Trophoblast cell (in vitro differentiated cells and primary cell): Measurements from ENCODE around the gene ANG. TPM values are rescaled to one million over a fixed set of nuclear protein-coding genes. Genes with fewer than 3 reads are reported as not detected.
"Not testable (repeated sequence)": the region's sequence is repeated elsewhere in the genome, so short reads cannot be mapped to it uniquely, and the experiment has no call there.

Experiments used
- DNase-seq, 2 donors: peaks; one replicate each; pipeline ENCODE4 v3.0.0-alpha.2; 2016
- H2AFZ ChIP-seq: 2 replicates; pipeline ENCODE4 v1.6.1; 2013; ENCODE audit warnings: low read length, moderate library complexity, mild to moderate bottlenecking; ENCODE audit not compliant: insufficient read depth, poor library complexity
- H2AK5ac ChIP-seq: 2 replicates; pipeline ENCODE4 v1.6.1; 2013; ENCODE audit warnings: mild to moderate bottlenecking, low read length
- H2BK120ac ChIP-seq: 2 replicates; pipeline ENCODE4 v1.6.1; 2013; ENCODE audit warnings: low read length, mild to moderate bottlenecking, moderate library complexity; ENCODE audit not compliant: insufficient read depth, poor library complexity
- H2BK12ac ChIP-seq: 2 replicates; pipeline ENCODE4 v1.6.1; 2013; ENCODE audit warnings: mild to moderate bottlenecking, low read length, moderate library complexity
- H2BK5ac ChIP-seq: 2 replicates; pipeline ENCODE4 v1.6.1; 2013; ENCODE audit warnings: low read length, low read depth, moderate library complexity, mild to moderate bottlenecking; ENCODE audit not compliant: poor library complexity
- H3K14ac ChIP-seq: 2 replicates; pipeline ENCODE4 v1.6.1; 2013; ENCODE audit warnings: mild to moderate bottlenecking, low read length
- H3K18ac ChIP-seq: 2 replicates; pipeline ENCODE4 v1.6.1; 2013; ENCODE audit warnings: mild to moderate bottlenecking, low read length
- H3K23ac ChIP-seq: 2 replicates; pipeline ENCODE4 v1.6.1; 2013; ENCODE audit warnings: low read length
- H3K27ac ChIP-seq: 2 replicates; pipeline ENCODE4 v1.5.1; 2013; ENCODE audit warnings: low read depth, mild to moderate bottlenecking, inconsistent platforms, low read length, moderate library complexity
- H3K27me3 ChIP-seq: 2 replicates; pipeline ENCODE4 v1.6.1; 2013; ENCODE audit warnings: inconsistent platforms, mild to moderate bottlenecking, low read length, moderate library complexity; ENCODE audit not compliant: insufficient read depth
- H3K36me3 ChIP-seq, 2 experiments: 1 replicate in 1 of 2; 2 replicates in 1 of 2; pipeline ENCODE4 v1.6.1; 2013; ENCODE audit warnings: low read length in 2 of 2, mild to moderate bottlenecking in 2 of 2, moderate library complexity in 1 of 2; ENCODE audit not compliant: insufficient read depth in 2 of 2, control insufficient read depth in 1 of 2
- H3K4ac ChIP-seq: 2 replicates; pipeline ENCODE4 v1.6.1; 2013; ENCODE audit warnings: low read depth, mild to moderate bottlenecking, low read length, moderate library complexity
- H3K4me1 ChIP-seq, 2 experiments: 1 replicate in 1 of 2; 2 replicates in 1 of 2; pipeline ENCODE4 v1.6.1; 2013; ENCODE audit warnings: low read length in 2 of 2, mild to moderate bottlenecking in 2 of 2, moderate library complexity in 1 of 2; ENCODE audit not compliant: insufficient read depth in 2 of 2, control insufficient read depth in 1 of 2
- H3K4me2 ChIP-seq: 2 replicates; pipeline ENCODE4 v1.6.1; 2013; ENCODE audit warnings: inconsistent platforms, mild to moderate bottlenecking, low read length, moderate library complexity
- H3K4me3 ChIP-seq: 2 replicates; pipeline ENCODE4 v1.5.1; 2013; ENCODE audit warnings: mild to moderate bottlenecking, low read depth, low read length, inconsistent platforms
- H3K79me1 ChIP-seq: one replicate; pipeline ENCODE4 v1.6.1; 2013; ENCODE audit warnings: low read length
- H3K79me2 ChIP-seq: 2 replicates; pipeline ENCODE4 v1.6.1; 2013; ENCODE audit warnings: low read length, mild to moderate bottlenecking; ENCODE audit not compliant: control insufficient read depth, insufficient read depth, poor library complexity
- H3K9ac ChIP-seq: 2 replicates; pipeline ENCODE4 v1.6.1; 2013; ENCODE audit warnings: mild to moderate bottlenecking, low read length
- H3K9me3 ChIP-seq: 2 replicates; pipeline ENCODE4 v1.6.1; 2013; ENCODE audit warnings: low read depth, mild to moderate bottlenecking, control low read depth, inconsistent platforms, low read length; ENCODE audit not compliant: insufficient read depth
- H4K12ac ChIP-seq: 2 replicates; pipeline ENCODE4 v1.6.1; 2013; ENCODE audit warnings: low read depth, mild to moderate bottlenecking, low read length, moderate library complexity
- H4K8ac ChIP-seq: 2 replicates; pipeline ENCODE4 v1.6.1; 2013; ENCODE audit warnings: low read depth, mild to moderate bottlenecking, low read length, moderate library complexity
- H4K91ac ChIP-seq: one replicate; pipeline ENCODE4 v1.6.1; 2013; ENCODE audit warnings: low read depth, mild to moderate bottlenecking, low read length, moderate library complexity
- WGBS: extraction: QIAGEN DNeasy Blood & Tissue Kit; methylation state at CpG from one replicate; pipeline ENCODE4 v1.1.7; 2013; ENCODE audit warnings: missing lambda C conversion rate; ENCODE audit not compliant: insufficient read length, insufficient coverage; ENCODE audit errors: extremely low coverage; 5-methylcytosine and 5-hydroxymethylcytosine counted together
- polyA plus RNA-seq: library from polyadenylated mRNA; stranded (reverse); fragments of 200-250 nt; gene quantifications from 2 replicates; pipeline ENCODE4 v1.2.3, GENCODE V29; 2013

Gene ANG
- 2.5 and 3.4 TPM in 2 replicates for polyA plus RNA-seq

DNA sequence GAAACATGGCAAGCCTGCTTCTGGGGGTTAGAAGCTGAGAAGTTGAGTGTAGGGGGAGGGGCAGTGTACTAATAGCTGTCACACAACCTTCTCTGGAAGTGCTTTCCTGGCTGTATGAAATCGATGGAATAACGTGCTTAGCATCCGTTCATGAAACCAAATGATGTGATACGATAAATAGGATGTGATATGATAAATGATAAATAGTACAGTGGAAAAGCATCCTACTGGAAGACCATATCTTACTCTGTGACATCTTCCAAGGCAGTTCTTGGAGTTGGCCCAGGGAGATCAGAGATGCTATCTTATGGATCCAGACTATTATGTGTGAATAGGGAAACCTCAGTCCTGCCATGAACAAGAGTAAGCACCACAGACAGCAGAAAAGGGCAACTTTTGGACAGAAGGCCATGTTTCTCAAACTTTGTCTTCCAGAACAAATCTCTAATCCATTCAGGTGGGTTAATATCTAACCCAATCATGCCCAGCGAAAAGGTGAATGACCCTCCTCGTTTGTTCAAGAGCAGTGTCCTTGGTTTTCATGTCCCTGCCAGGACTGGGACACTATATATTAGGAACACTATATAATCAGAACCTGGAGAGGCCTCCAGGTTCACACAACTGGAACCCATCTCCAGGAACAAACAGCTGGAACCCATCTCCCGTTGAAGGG is at the start of gene ANG:
Gene ANG (plus strand): TSS at position 598 of the 673 bp plus-strand sequence. CDS start 4,801 bp downstream, outside the sequence.
- H3K79me1 ChIP-seq = peaks cover 7% of the 10 kb centered on the region
- H3K18ac ChIP-seq = no peak within 1 kb of the TSS
- no peak within 1 kb of the TSS for H3K14ac ChIP-seq
- H3K79me2 ChIP-seq = peaks cover 5% of the 10 kb centered on the region
- H2AFZ ChIP-seq = no peak within 1 kb of the TSS
- no peak within 1 kb of the TSS for H4K91ac ChIP-seq
- no peak within 1 kb of the TSS for H2BK12ac ChIP-seq
- no peak within 1 kb of the TSS for H2AK5ac ChIP-seq
- H3K27me3 ChIP-seq = no peaks in the 10 kb centered on the region
- H3K9ac ChIP-seq = no peak within 1 kb of the TSS
- no CpG with 5 or more reads among the region's 7 CpGs for WGBS
- no peaks in the 10 kb centered on the region for H3K9me3 ChIP-seq
- H4K8ac ChIP-seq = no peak within 1 kb of the TSS
- H3K4me1 ChIP-seq = peaks cover 0 to 8% of the 10 kb centered on the region in 2 experiments
- H3K23ac ChIP-seq = no peak within 1 kb of the TSS
- DNase-seq = no peak
- H2BK120ac ChIP-seq = no peak within 1 kb of the TSS
- H2BK5ac ChIP-seq = no peak within 1 kb of the TSS
- H4K12ac ChIP-seq = no peak within 1 kb of the TSS
- H3K27ac ChIP-seq = no peak within 1 kb of the TSS
- H3K36me3 ChIP-seq = no peaks in the 10 kb centered on the region
- no peak within 1 kb of the TSS for H3K4me2 ChIP-seq
- no peak within 1 kb of the TSS for H3K4ac ChIP-seq
- no peak within 1 kb of the TSS for H3K4me3 ChIP-seq

DNA sequence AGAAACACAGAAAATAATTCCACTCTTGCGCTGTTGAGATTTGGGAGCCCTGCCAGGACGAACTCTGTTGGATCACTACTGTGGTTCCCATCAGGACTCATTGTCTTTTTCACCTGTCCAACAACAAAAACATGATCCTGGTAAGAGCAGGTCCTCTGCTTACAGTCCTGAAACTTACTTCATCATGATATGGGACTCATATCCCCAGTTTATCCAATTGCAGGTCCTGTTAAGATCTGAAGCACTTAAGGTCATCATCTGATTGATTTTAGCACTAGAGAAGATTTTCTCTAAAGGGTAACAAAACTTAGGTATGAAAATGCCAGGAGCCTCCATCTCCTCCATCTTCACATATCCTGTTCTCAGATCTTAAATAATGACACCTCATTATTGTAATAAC is 47.0 kb upstream of the ANG start, which contains the start of gene OR6S1:
Gene OR6S1 (minus strand): TSS at position 101 of the 400 bp plus-strand sequence. CDS start 0 bp downstream, at position 101.
- Histone ChIP-seq H2AK5ac (no peak within 1 kb of the TSS), H3K4me3 (no peak within 1 kb of the TSS), H3K79me1 (no peaks in the 10 kb centered on the region), H3K79me2 (no peaks in the 10 kb centered on the region), H3K4ac (no peak within 1 kb of the TSS), H3K9me3 (no peaks in the 10 kb centered on the region), H4K8ac (no peak within 1 kb of the TSS), H2BK5ac (no peak within 1 kb of the TSS), H3K9ac (no peak within 1 kb of the TSS), H3K18ac (no peak within 1 kb of the TSS), H3K4me1 (no peaks in the 10 kb centered on the region), H3K23ac (no peak within 1 kb of the TSS), H3K27me3 (no peaks in the 10 kb centered on the region), H3K36me3 (no peaks in the 10 kb centered on the region), H3K14ac (no peak within 1 kb of the TSS), H3K27ac (no peak within 1 kb of the TSS), H2AFZ (no peak within 1 kb of the TSS), H4K12ac (no peak within 1 kb of the TSS), H2BK12ac (no peak within 1 kb of the TSS), H3K4me2 (no peak within 1 kb of the TSS), H4K91ac (no peak within 1 kb of the TSS), H2BK120ac (no peak within 1 kb of the TSS)
- no CpG with 5 or more reads among the region's 2 CpGs for WGBS
- DNase-seq = no peak

DNA sequence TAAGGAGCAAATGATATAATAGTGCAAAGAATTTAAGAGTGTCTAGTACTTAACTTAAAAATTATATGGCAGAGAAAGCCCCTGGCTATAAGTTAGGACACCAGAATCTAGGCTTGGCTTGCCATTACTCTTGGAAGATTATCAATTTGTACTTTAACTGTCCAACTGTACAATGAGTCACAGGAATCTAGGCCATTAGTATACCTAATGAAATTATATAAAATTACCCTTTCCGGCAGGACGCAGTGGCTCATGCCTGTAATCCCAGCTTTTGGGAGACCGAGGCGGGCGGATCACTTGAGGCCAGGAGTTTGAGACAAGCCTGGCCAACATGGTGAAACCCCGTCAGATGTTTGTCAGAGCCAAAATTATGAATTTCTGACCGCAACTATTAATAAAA is 46.4 kb upstream of the ANG start:
- no peak overlapping the region for H3K4me3 ChIP-seq
- no peaks in the 10 kb centered on the region for H3K79me2 ChIP-seq
- no peak overlapping the region for H4K8ac ChIP-seq
- no peak overlapping the region for H3K4me2 ChIP-seq
- H2BK12ac ChIP-seq = no peak overlapping the region
- no peak for DNase-seq
- no peak overlapping the region for H3K27ac ChIP-seq
- no peak overlapping the region for H2AK5ac ChIP-seq
- no peaks in the 10 kb centered on the region for H3K36me3 ChIP-seq
- no peaks in the 10 kb centered on the region for H3K9me3 ChIP-seq
- H3K18ac ChIP-seq = no peak overlapping the region
- WGBS = no CpG with 5 or more reads among the region's 7 CpGs
- H2BK120ac ChIP-seq = no peak overlapping the region
- H2AFZ ChIP-seq = no peak overlapping the region
- no peak overlapping the region for H2BK5ac ChIP-seq
- H3K79me1 ChIP-seq = no peaks in the 10 kb centered on the region
- H3K4ac ChIP-seq = no peak overlapping the region
- H3K27me3 ChIP-seq = no peaks in the 10 kb centered on the region
- H4K91ac ChIP-seq = no peak overlapping the region
- H3K23ac ChIP-seq = no peak overlapping the region
- no peak overlapping the region for H4K12ac ChIP-seq
- H3K4me1 ChIP-seq = no peaks in the 10 kb centered on the region
- no peak overlapping the region for H3K14ac ChIP-seq
- H3K9ac ChIP-seq = no peak overlapping the region

DNA sequence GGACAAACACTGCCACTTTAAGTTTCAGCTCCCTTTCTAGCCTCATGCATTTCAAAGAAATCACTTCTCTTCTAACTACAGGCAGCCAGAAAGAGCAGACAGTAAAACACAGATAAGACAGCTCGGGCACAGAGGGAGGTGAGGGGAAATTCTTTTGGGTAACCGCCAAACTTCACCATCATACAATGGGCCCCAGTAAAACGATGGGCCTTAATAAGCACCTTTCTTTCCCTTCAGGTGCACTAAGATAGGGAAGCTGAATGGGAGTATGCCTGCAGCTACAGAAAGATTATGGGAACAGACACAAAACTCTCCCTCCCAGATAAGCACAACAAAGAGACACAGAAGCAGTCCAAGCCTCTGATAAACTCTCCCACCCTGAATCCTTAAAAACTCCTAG is 45.8 kb upstream of the ANG start:
- not testable (repeated sequence) for DNase-seq

More for the DNA sequence above, 45.8 kb upstream of the ANG start:
- not testable (repeated sequence) for H3K4me3 ChIP-seq, H3K27me3 ChIP-seq, H4K91ac ChIP-seq, H4K8ac ChIP-seq, H3K9me3 ChIP-seq, H3K14ac ChIP-seq, H3K9ac ChIP-seq, H3K23ac ChIP-seq, H3K36me3 ChIP-seq, H2BK12ac ChIP-seq, H3K79me1 ChIP-seq, H2AFZ ChIP-seq, H2AK5ac ChIP-seq, H4K12ac ChIP-seq, H3K18ac ChIP-seq, H3K27ac ChIP-seq, H3K4me1 ChIP-seq, H2BK120ac ChIP-seq, H3K79me2 ChIP-seq, H3K4ac ChIP-seq, H2BK5ac ChIP-seq, H3K4me2 ChIP-seq
- no CpG with 5 or more reads among the region's 3 CpGs for WGBS
